ENCODE measurements around the gene CCSER2.

CCSER2 gene

GRCh38 chr10:84499846-84500245 lies 171.5 kb downstream of the CCSER2 start:
- no peak for DNase-seq
- Histone ChIP-seq H3K27me3 (no peaks in the 10 kb centered on the region), H3K4me1 (no peaks in the 10 kb centered on the region), H3K36me3 (no peaks in the 10 kb centered on the region), H3K4me3 (ENCODE audit: low read depth, low read length) (no peak overlapping the region), H3K9me3 (no peaks in the 10 kb centered on the region)
- TF ChIP-seq, protein P1, sequence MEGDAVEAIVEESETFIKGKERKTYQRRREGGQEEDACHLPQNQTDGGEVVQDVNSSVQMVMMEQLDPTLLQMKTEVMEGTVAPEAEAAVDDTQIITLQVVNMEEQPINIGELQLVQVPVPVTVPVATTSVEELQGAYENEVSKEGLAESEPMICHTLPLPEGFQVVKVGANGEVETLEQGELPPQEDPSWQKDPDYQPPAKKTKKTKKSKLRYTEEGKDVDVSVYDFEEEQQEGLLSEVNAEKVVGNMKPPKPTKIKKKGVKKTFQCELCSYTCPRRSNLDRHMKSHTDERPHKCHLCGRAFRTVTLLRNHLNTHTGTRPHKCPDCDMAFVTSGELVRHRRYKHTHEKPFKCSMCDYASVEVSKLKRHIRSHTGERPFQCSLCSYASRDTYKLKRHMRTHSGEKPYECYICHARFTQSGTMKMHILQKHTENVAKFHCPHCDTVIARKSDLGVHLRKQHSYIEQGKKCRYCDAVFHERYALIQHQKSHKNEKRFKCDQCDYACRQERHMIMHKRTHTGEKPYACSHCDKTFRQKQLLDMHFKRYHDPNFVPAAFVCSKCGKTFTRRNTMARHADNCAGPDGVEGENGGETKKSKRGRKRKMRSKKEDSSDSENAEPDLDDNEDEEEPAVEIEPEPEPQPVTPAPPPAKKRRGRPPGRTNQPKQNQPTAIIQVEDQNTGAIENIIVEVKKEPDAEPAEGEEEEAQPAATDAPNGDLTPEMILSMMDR (IDR thresholded peaks at IDR 0.05; ENCODE audit: low read depth, low read length), result no peak

GRCh38 chr10:84510121-84510520 lies 181.7 kb downstream of the CCSER2 start:
- Histone ChIP-seq H3K4me1 (peaks cover 3% of the 10 kb centered on the region; the same call in 1 of the 2 replicates), H3K36me3 (no peaks in the 10 kb centered on the region; the same call in 1 of the 2 replicates)
- no peak for DNase-seq

GRCh38 chr10:84511106-84511505 lies 182.7 kb downstream of the CCSER2 start:
- Histone ChIP-seq H3K36me3 (no peaks in the 10 kb centered on the region; the same call in 1 of the 2 replicates), H3K27me3 (no peaks in the 10 kb centered on the region), H3K4me3 (ENCODE audit: low read depth, low read length) (no peak overlapping the region), H3K9me3 (no peaks in the 10 kb centered on the region), H3K4me1 (peaks cover 3% of the 10 kb centered on the region; the same call in 1 of the 2 replicates)
- DNase-seq, result no peak
- TF ChIP-seq, protein P1 (IDR thresholded peaks at IDR 0.05; ENCODE audit: low read depth, low read length), result no peak

More at GRCh38 chr10:84510121-84510520, 181.7 kb downstream of the CCSER2 start:
- Histone ChIP-seq H3K4me3 (ENCODE audit: low read depth, low read length) (no peak overlapping the region), H3K9me3 (no peaks in the 10 kb centered on the region), H3K27me3 (no peaks in the 10 kb centered on the region)
- TF ChIP-seq, protein P1 (IDR thresholded peaks at IDR 0.05; ENCODE audit: low read depth, low read length), result no peak

- Histone ChIP-seq H3K36me3 (no peaks in the 10 kb centered on the region; the same call in 1 of the 2 replicates), H3K4me1 (peaks cover 3% of the 10 kb centered on the region; the same call in 1 of the 2 replicates), H3K4me3 (ENCODE audit: low read depth, low read length) (no peak overlapping the region), H3K27me3 (no peaks in the 10 kb centered on the region), H3K9me3 (no peaks in the 10 kb centered on the region)
- TF ChIP-seq, protein P1 (IDR thresholded peaks at IDR 0.05; ENCODE audit: low read depth, low read length), result no peak
- DNase-seq, result no peak
These were observed 183.4 kb downstream of the CCSER2 start for GRCh38 chr10:84511709-84512285.

DNA sequence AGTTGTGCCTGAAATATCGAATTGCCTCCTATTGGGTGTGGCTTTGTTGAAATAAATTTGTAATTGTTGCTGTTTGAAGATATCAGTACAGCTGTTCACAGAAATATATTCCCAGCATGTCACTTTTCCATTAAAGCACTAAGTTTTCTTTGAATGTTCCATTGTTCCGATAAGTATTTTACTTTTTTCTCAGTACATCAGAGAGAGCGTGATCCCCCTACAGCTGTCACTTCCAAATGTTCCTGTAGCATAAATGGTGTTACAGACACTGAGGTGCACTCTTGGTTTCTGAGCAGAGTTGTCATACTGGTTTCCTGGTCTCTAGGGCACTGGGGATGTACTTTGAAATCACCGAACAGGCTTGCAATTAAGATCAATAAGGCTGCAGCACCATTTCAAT lies 189.2 kb downstream of the CCSER2 start:
- no peaks in the 10 kb centered on the region; the same call in 1 of the 2 replicates for H3K36me3 ChIP-seq
- DNase-seq, result no peak
- TF ChIP-seq, protein P1 (IDR thresholded peaks at IDR 0.05; ENCODE audit: low read depth, low read length), result no peak
- H3K27me3 ChIP-seq, result no peaks in the 10 kb centered on the region
- H3K4me1 ChIP-seq, result no peaks in the 10 kb centered on the region
- H3K4me3 ChIP-seq (ENCODE audit: low read depth, low read length), result no peak overlapping the region
- no peaks in the 10 kb centered on the region for H3K9me3 ChIP-seq

- no peak for DNase-seq
- no peaks in the 10 kb centered on the region for H3K36me3 ChIP-seq
These were observed 190.8 kb downstream of the CCSER2 start for GRCh38 chr10:84519235-84519634.

More at GRCh38 chr10:84519235-84519634, 190.8 kb downstream of the CCSER2 start:
- Histone ChIP-seq H3K4me1 (no peaks in the 10 kb centered on the region), H3K27me3 (no peaks in the 10 kb centered on the region), H3K4me3 (ENCODE audit: low read depth, low read length) (no peak overlapping the region), H3K9me3 (no peaks in the 10 kb centered on the region)
- TF ChIP-seq, protein P1 (IDR thresholded peaks at IDR 0.05; ENCODE audit: low read depth, low read length), result no peak

Measured in BE2C (cell line).